HUES64 (cell line): ENCODE data around the gene FBL.

ENCODE experiments used
- H3K27ac ChIP-seq: 2 replicates; pipeline ENCODE4 v1.7.0; 2013; ENCODE audit warnings: low read depth, low read length, inconsistent platforms
- H3K27me3 ChIP-seq: 2 replicates; pipeline ENCODE4 v1.6.1; 2013; ENCODE audit warnings: mild to moderate bottlenecking, low read length; ENCODE audit not compliant: insufficient read depth
- H3K36me3 ChIP-seq: 2 replicates; pipeline ENCODE4 v1.6.1; 2013; ENCODE audit warnings: mild to moderate bottlenecking, low read length; ENCODE audit not compliant: insufficient read depth
- H3K4me1 ChIP-seq: 2 replicates; pipeline ENCODE4 v1.6.1; 2013; ENCODE audit warnings: mild to moderate bottlenecking, low read length, moderate library complexity; ENCODE audit not compliant: insufficient read depth
- H3K4me3 ChIP-seq: 2 replicates; pipeline ENCODE4 v1.5.1; 2013; ENCODE audit warnings: mild to moderate bottlenecking, low read length, moderate library complexity
- H3K9ac ChIP-seq: 2 replicates; pipeline ENCODE4 v1.6.1; 2013; ENCODE audit warnings: mild to moderate bottlenecking, low read depth, low read length
- H3K9me3 ChIP-seq: 2 replicates; pipeline ENCODE4 v1.6.1; 2013; ENCODE audit warnings: low read depth, low read length; ENCODE audit not compliant: insufficient read depth
- WGBS: fragments of 150-250, 120-280 bp; methylation state at CpG from one replicate; pipeline ENCODE4 v1.1.7; 2013; ENCODE audit warnings: missing lambda C conversion rate; 5-methylcytosine and 5-hydroxymethylcytosine counted together

The FBL gene

DNA sequence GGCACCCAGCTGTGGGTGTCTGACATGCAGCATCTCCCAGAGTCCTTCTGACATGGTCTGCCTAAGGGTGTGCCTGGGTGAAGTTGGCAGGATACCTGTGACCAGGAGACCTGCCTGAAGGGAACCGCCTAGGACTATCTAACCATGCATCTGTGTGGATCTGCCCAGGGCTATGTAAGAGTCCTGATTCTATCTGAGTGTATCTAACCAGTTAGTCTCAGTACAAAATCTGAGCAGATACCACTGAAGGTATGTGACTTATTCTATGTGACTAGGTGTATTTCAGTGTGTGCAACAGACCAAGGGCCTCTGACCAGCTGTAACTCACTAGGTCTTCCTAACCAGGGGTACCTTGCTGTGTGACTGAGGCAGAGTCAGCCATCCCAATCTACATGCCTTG lies 28.2 kb upstream of the FBL start:
- H3K9ac ChIP-seq = no peak overlapping the region
- no peak overlapping the region for H3K4me3 ChIP-seq
- peaks cover 4% of the 10 kb centered on the region; the same call in 1 of the 2 replicates for H3K4me1 ChIP-seq
- no peaks in the 10 kb centered on the region for H3K36me3 ChIP-seq
- WGBS = 100% methylated on average over 1 of the region's 1 CpG
- no peak overlapping the region for H3K27ac ChIP-seq
- H3K9me3 ChIP-seq = no peaks in the 10 kb centered on the region
- H3K27me3 ChIP-seq = no peaks in the 10 kb centered on the region

DNA sequence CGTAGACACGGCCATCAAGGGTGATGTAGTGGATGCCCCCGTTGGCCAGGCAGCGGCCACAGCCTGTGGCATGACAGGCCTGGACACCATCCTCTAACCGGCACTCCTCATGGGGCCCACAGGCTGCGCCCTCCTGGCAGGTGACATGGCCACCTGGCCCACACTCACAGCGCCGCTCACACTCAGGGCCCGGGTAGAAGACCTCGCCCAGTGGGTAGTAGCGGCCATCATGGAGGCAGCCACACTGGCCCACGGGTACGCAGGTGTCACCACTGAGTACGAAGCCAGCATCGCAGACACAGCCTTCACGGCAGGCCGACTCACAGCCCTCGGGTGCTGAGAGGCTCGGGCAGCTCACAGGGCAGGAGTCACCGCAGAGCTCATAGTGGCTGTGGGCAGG lies 27.2 kb upstream of the FBL start:
- H3K4me3 ChIP-seq = no peak overlapping the region
- no peaks in the 10 kb centered on the region for H3K27me3 ChIP-seq
- WGBS = 95% methylated on average over 20 of the region's 20 CpGs
- peaks cover 4% of the 10 kb centered on the region; the same call in 1 of the 2 replicates for H3K4me1 ChIP-seq
- no peaks in the 10 kb centered on the region for H3K36me3 ChIP-seq
- H3K9me3 ChIP-seq = no peaks in the 10 kb centered on the region
- no peak overlapping the region for H3K27ac ChIP-seq
- H3K9ac ChIP-seq = no peak overlapping the region

DNA sequence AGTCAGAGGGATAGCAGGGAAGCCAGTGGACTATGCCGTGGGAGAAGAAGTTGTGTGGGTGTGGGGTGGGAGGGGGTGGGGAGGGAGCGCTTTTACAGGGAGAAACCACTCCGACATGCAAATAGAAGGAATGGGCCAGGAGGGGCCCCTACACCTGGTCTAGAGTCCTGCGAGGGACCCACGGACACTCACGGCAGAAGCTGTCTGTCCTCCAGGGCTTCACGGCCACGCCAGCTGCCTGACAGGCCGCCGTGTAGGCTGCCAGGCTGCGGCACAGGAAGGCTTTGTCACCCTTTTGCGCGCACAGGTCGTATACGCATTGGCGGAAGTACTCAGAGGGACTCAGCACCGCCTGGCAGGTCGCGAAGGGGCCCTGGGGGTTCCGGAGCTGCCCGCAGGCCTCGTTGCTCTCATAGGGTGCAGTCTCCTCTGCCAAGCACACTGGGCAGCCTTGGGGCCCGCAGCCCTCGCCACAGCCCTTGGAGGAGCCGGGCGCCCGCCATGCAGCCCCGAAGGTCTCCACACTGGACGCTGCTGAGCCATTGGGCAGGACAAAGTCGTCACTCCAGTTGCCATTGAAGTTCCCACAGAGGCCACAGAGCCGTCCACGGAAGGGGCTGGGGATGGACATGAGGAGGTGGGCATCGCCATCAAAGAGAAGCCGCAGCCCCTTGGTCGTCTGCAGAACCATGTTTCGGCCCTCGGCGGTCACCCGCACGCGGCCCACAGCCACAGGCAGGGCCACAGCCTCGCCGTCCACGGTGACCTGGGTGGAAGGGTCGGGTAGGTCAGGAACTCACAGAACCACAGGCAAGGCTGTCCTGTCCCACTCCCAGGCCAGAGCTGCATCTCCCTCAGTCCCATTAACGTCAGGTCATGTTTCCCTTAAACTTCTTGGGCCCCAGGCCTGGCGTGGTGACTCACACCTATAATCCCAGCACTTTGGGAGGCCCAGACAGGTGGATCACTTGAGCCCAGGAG lies 26.0 kb upstream of the FBL start:
- peaks cover 4% of the 10 kb centered on the region; the same call in 1 of the 2 replicates for H3K4me1 ChIP-seq
- H3K9me3 ChIP-seq = no peaks in the 10 kb centered on the region
- no peaks in the 10 kb centered on the region for H3K36me3 ChIP-seq
- no peak overlapping the region for H3K9ac ChIP-seq
- no peak overlapping the region for H3K4me3 ChIP-seq
- H3K27ac ChIP-seq = no peak overlapping the region
- 90% methylated on average over 47 of the region's 47 CpGs for WGBS
- no peaks in the 10 kb centered on the region for H3K27me3 ChIP-seq

DNA sequence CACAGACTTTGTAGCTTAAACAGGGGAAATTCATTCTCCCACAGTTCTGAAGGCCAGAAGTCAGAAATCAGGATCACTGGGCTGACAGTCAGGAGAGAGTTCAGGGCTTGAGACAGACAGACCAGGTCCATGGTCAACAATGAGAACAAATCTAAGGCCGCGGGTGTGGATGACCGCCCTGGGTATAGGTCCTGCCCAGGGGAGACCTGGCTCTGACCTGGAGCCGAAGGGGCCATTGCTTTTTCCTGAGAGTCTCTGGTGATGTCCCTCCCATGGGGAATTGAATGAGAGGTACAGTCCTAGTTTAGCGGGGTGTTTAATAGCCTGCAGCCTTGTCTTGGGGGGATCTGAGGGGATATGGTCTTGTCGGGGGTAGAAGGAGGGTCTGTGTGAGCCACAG lies 25.2 kb upstream of the FBL start:
- no peak overlapping the region for H3K4me3 ChIP-seq
- no peaks in the 10 kb centered on the region for H3K36me3 ChIP-seq
- 95% methylated on average over 5 of the region's 6 CpGs for WGBS

DNA sequence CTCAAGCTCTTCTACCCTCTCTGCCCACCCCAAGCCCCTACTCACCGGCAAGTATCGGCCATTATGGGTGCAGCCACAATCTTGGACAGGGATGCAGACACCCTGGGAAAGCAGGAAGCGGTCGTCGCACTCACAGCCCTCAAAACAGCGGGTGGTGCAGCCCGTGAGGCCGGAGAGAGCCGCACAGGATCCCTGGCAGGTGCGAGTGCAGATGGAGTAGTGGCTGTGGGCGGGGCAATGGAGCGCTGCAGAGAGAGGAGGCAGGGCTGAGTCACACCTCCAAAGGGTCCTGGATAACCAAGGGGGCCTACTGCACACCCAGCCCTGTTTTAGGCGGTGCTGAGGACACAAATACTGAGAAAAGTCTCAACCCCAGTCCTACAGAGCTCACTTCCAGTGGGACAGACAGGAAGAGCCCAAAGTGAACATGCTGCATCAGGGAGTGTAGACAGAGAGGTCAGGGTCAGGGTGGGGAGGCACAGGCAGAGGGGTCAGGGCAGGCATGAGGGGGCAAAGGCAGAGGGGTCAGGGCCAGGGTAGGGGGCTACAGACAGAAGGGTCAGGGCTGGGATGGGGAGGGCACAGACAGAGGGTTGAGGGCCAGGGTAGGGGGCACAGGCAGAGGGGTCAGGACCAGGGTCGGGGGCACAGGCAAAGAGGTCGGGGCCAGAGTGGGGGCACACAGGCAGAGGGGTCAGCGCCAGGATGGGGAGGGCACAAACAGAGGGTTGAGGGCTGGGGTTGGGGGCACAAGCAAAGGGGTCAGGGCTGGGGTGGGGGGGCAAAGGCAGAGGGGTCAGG lies 24.2 kb upstream of the FBL start:
- Histone ChIP-seq H3K9ac (no peak overlapping the region), H3K27me3 (no peaks in the 10 kb centered on the region), H3K36me3 (no peaks in the 10 kb centered on the region), H3K27ac (no peak overlapping the region), H3K4me3 (peak overlapping the region; percentile 22; the same call in 1 of the 2 replicates), H3K4me1 (peaks cover 4% of the 10 kb centered on the region; the same call in 1 of the 2 replicates), H3K9me3 (no peaks in the 10 kb centered on the region)
- WGBS = 32% methylated on average over 16 of the region's 16 CpGs

More for the DNA sequence above, 25.2 kb upstream of the FBL start:
- Histone ChIP-seq H3K27me3 (no peaks in the 10 kb centered on the region), H3K4me1 (peaks cover 4% of the 10 kb centered on the region; the same call in 1 of the 2 replicates), H3K9ac (no peak overlapping the region), H3K9me3 (no peaks in the 10 kb centered on the region), H3K27ac (no peak overlapping the region)

DNA sequence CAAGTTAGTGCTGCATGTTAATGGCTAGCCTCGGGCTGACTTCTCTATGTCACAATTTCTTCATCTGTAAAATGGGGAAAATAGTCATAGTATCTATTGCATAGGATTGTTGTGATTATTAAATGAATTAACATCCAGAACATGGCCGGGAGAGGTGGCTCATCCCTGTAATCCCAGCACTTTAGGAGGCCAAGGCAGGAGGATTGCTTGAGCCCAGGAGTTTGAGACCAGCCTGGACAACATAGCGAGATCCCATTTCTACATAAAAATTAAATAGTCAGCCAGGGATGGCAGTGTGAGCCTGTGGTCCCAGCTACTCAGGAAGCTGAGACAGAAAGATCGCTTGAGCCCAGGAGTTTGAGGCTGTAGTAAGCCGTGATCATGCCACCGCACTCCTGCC lies 21.8 kb upstream of the FBL start:
- H3K36me3 ChIP-seq = no peaks in the 10 kb centered on the region
- no peak overlapping the region for H3K9ac ChIP-seq
- no peaks in the 10 kb centered on the region for H3K27me3 ChIP-seq
- 96% methylated on average over 5 of the region's 6 CpGs for WGBS
- no peak overlapping the region for H3K4me3 ChIP-seq
- H3K4me1 ChIP-seq = peaks cover 4% of the 10 kb centered on the region; the same call in 1 of the 2 replicates
- no peaks in the 10 kb centered on the region for H3K9me3 ChIP-seq
- no peak overlapping the region for H3K27ac ChIP-seq

DNA sequence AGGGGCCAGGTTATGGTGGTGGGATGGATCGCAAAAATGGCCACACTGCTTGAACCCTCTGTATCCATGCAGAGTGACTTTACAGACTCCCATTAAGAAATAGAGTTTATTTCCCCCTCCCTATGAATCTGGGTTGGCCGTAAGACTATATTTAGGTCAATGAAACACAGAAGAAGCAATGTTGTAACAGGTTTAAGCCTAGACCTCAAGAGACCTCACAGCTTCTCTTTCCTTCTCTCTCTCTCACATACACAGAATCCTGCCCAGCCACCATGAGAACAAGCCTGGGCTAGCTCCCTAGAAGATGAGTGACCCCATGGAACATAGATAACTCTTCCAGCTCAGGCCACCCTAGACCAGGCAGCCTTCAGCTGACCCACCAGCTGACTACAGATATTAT lies 21.0 kb upstream of the FBL start:
- no peak overlapping the region for H3K27ac ChIP-seq
- H3K4me3 ChIP-seq = no peak overlapping the region

DNA sequence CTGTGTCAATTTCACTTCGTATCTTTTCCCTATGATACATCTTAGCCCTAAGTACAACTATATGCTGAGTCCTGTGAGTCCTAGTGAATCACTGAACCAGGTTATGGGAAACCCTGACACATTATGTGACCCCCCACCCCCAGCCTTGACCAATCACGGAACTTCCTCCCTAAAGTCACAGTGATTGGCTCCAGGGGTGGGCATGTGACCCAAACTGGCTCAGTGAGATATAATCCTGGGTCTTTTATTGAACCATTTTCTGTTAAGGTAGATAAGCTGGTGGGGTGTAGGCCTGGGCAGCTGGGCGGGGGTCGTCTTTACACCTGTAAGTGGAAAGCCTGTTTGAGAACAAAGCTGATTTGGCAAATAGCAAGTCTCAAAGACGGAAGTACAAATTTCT lies 19.8 kb upstream of the FBL start:
- Histone ChIP-seq H3K27me3 (no peaks in the 10 kb centered on the region), H3K4me1 (peaks cover 4% of the 10 kb centered on the region; the same call in 1 of the 2 replicates), H3K4me3 (no peak overlapping the region), H3K9me3 (no peaks in the 10 kb centered on the region), H3K36me3 (no peaks in the 10 kb centered on the region), H3K27ac (no peak overlapping the region), H3K9ac (no peak overlapping the region)
- 93% methylated on average over 5 of the region's 5 CpGs for WGBS

More for the DNA sequence above, 21.0 kb upstream of the FBL start:
- Histone ChIP-seq H3K27me3 (no peaks in the 10 kb centered on the region), H3K36me3 (no peaks in the 10 kb centered on the region), H3K9me3 (no peaks in the 10 kb centered on the region), H3K9ac (no peak overlapping the region), H3K4me1 (peaks cover 4% of the 10 kb centered on the region; the same call in 1 of the 2 replicates)
- WGBS = 100% methylated on average over 2 of the region's 2 CpGs

DNA sequence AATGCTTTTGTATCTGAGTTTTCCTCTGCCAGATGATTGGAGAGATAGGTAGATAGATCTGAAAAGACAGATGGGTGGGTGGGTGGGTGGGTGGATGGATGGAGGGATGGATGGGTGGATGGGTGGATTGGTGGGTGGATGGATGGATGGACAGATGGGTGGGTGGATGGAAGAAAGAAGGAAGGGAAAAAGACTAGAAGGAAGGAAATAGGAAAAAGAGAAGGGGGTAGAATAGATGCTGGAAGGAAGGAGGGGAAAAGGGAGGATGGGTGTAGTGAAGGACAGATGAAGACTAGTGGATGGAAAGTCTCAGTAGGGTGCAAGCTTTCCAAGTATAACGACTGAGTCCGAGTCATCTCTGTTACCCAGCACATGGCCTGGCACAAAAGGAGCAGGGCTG lies 19.0 kb upstream of the FBL start:
- H3K4me3 ChIP-seq = no peak overlapping the region
- WGBS = 92% methylated on average over 2 of the region's 2 CpGs

DNA sequence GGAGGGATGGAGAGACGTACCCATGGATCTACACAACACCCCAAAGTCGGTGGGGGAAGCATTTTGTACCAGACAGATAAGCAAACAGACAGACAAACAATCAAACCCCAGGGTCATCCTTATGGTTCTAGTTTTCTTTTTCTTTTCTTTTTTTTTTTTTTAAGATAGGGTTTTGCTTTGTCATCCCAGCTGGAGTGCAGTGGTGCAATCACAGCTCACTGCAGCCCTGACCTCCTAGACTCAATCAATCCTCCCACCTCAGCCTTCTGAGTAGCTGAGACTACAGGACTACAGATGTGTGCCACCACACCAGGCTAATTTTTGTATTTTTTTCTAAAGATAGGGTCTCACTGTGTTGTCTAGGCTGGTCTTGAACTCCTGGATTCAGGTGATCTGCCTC lies 17.9 kb upstream of the FBL start:
- Histone ChIP-seq H3K4me3 (no peak overlapping the region), H3K36me3 (no peaks in the 10 kb centered on the region), H3K9me3 (no peaks in the 10 kb centered on the region), H3K9ac (no peak overlapping the region), H3K4me1 (no peaks in the 10 kb centered on the region), H3K27me3 (no peaks in the 10 kb centered on the region), H3K27ac (no peak overlapping the region)
- WGBS = 100% methylated on average over 2 of the region's 2 CpGs

More for the DNA sequence above, 19.0 kb upstream of the FBL start:
- H3K27ac ChIP-seq = no peak overlapping the region
- H3K36me3 ChIP-seq = no peaks in the 10 kb centered on the region
- H3K9me3 ChIP-seq = no peaks in the 10 kb centered on the region
- no peaks in the 10 kb centered on the region for H3K27me3 ChIP-seq
- peaks cover 4% of the 10 kb centered on the region; the same call in 1 of the 2 replicates for H3K4me1 ChIP-seq
- no peak overlapping the region for H3K9ac ChIP-seq

DNA sequence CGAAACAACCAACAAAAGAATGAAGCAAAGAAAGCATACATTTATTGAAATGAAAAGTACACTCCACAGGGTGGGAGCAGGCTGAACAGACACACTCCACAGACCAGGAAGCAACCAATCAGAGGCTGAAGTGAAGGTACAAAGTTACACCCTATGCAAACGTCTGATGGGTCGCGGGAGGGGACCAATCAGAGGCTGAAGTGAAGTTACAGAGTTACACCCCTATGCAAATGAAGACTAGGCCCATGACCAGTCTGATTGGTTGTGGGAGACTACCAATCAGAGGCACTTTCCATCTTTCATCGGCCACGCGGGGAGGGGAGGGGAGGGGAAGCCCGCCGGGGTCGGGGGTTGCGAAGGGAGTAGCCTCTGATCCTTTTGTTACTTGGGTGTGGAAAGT lies 12.4 kb upstream of the FBL start:
- Histone ChIP-seq H3K27me3 (no peaks in the 10 kb centered on the region), H3K4me3 (no peak overlapping the region), H3K4me1 (no peaks in the 10 kb centered on the region), H3K9me3 (no peaks in the 10 kb centered on the region), H3K9ac (no peak overlapping the region), H3K27ac (no peak overlapping the region), H3K36me3 (no peaks in the 10 kb centered on the region)
- WGBS = 44% methylated on average over 10 of the region's 11 CpGs
